GM06990 (cell line): ENCODE measurements around the gene PHAF1.

Experiments
- DNase-seq: peaks from one replicate; pipeline ENCODE4 v3.0.0-alpha.2; 2011; ENCODE audit not compliant: insufficient read length; ENCODE audit errors: extremely low read depth
- H3K27me3 ChIP-seq: replicated peaks from 2 replicates; pipeline ENCODE4 v1.6.0; 2011; ENCODE audit warnings: low read length; ENCODE audit not compliant: control insufficient read depth, insufficient read depth
- H3K36me3 ChIP-seq: 2 replicates; pipeline ENCODE4 v1.5.1; 2011; ENCODE audit warnings: low read length; ENCODE audit not compliant: control insufficient read depth, insufficient read depth
- H3K4me3 ChIP-seq: replicated peaks from 2 replicates; pipeline ENCODE4 v1.5.1; 2011; ENCODE audit warnings: low read depth, mild to moderate bottlenecking, control low read depth, low read length
- CTCF ChIP-seq: IDR thresholded peaks from 2 replicates; pipeline ENCODE4 v1.5.1; 2011; ENCODE audit warnings: low read length, control low read depth, mild to moderate bottlenecking, inconsistent platforms; ENCODE audit not compliant: insufficient read depth, poor library complexity, severe bottlenecking

Gene PHAF1

GRCh38 chr16:67112591-67113399 is 3.1 kb downstream of the PHAF1 start:
- no peak overlapping the region for H3K4me3 ChIP-seq
- no peaks in the 10 kb centered on the region for H3K27me3 ChIP-seq
- peaks cover 2% of the 10 kb centered on the region; the same call in 1 of the 2 replicates for H3K36me3 ChIP-seq
- TF ChIP-seq CTCF: no peak
- DNase-seq: no peak

- no peak for TF ChIP-seq CTCF
- H3K4me3 ChIP-seq: no peak overlapping the region
- peaks cover 2% of the 10 kb centered on the region; the same call in 1 of the 2 replicates for H3K36me3 ChIP-seq
- no peaks in the 10 kb centered on the region for H3K27me3 ChIP-seq
- no peak for DNase-seq
These were observed 5.1 kb downstream of the PHAF1 start for GRCh38 chr16:67114793-67115192.

GRCh38 chr16:67115639-67116038 is 5.9 kb downstream of the PHAF1 start:
- H3K4me3 ChIP-seq: no peak overlapping the region
- peaks cover 6% of the 10 kb centered on the region; the same call in 1 of the 2 replicates for H3K36me3 ChIP-seq
- H3K27me3 ChIP-seq: no peaks in the 10 kb centered on the region
- no peak for TF ChIP-seq CTCF
- no peak for DNase-seq

GRCh38 chr16:67116388-67117311 is 6.9 kb downstream of the PHAF1 start:
- no peak for DNase-seq
- Histone ChIP-seq H3K4me3 (no peak overlapping the region), H3K36me3 (peaks cover 6% of the 10 kb centered on the region; the same call in 1 of the 2 replicates), H3K27me3 (no peaks in the 10 kb centered on the region)
- no peak for TF ChIP-seq CTCF

- no peaks in the 10 kb centered on the region for H3K27me3 ChIP-seq
- H3K36me3 ChIP-seq: peaks cover 8% of the 10 kb centered on the region
- no peak overlapping the region for H3K4me3 ChIP-seq
- no peak for TF ChIP-seq CTCF
- DNase-seq: no peak
These were observed 8.0 kb downstream of the PHAF1 start for GRCh38 chr16:67117716-67118115.
